Measurements from ENCODE around the gene ZNF43.

GRCh38 chr19:21786936-21787335 is 49.0 kb downstream of the ZNF43 start:
- TF ChIP-seq, protein P1, sequence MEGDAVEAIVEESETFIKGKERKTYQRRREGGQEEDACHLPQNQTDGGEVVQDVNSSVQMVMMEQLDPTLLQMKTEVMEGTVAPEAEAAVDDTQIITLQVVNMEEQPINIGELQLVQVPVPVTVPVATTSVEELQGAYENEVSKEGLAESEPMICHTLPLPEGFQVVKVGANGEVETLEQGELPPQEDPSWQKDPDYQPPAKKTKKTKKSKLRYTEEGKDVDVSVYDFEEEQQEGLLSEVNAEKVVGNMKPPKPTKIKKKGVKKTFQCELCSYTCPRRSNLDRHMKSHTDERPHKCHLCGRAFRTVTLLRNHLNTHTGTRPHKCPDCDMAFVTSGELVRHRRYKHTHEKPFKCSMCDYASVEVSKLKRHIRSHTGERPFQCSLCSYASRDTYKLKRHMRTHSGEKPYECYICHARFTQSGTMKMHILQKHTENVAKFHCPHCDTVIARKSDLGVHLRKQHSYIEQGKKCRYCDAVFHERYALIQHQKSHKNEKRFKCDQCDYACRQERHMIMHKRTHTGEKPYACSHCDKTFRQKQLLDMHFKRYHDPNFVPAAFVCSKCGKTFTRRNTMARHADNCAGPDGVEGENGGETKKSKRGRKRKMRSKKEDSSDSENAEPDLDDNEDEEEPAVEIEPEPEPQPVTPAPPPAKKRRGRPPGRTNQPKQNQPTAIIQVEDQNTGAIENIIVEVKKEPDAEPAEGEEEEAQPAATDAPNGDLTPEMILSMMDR (IDR thresholded peaks at IDR 0.05): no peak
- no peak for TF ChIP-seq POLR2A (IDR thresholded peaks at IDR 0.05)
- no peak for TF ChIP-seq POLR2AphosphoS5 (IDR thresholded peaks at IDR 0.05; ENCODE audit: insufficient read depth in 1 of 2, low read depth in 1 of 2)

All from vagina (tissue), 2 donors.